Measurements from ENCODE around the gene ST8SIA5. TPM values are rescaled to one million over a fixed set of nuclear protein-coding genes. Genes with fewer than 3 reads are reported as not detected.

Gene ST8SIA5
- total and polyA plus RNA-seq, 7 donors = under 0.01 to 0.81 (median 0.22) TPM; not detected in 3

GRCh38 chr18:46678041-46678440 lies 78.8 kb downstream of the ST8SIA5 start:
- DNase-seq = no peak
- Histone ChIP-seq H3K27me3 (no peaks in the 10 kb centered on the region), H3K4me3 (no peak overlapping the region), H3K4me1 (peaks cover 0 to 5% (median 0%) of the 10 kb centered on the region in 4 donors), H3K27ac (no peak overlapping the region), H3K36me3 (no peaks in the 10 kb centered on the region), H3K9me3 (no peaks in the 10 kb centered on the region)
- WGBS, 2 donors = 72 to 75% methylated on average over 3 of the region's 3 CpGs
- intact Hi-C loops (cut with DNase I) = no loop called here
- TF ChIP-seq POLR2AphosphoS5 (IDR thresholded peaks at IDR 0.05) (no peak), POLR2A (IDR thresholded peaks at IDR 0.05) (no peak), CTCF (IDR thresholded peaks at IDR 0.05) (no peak), EP300 (IDR thresholded peaks at IDR 0.05) (no peak)

DNA sequence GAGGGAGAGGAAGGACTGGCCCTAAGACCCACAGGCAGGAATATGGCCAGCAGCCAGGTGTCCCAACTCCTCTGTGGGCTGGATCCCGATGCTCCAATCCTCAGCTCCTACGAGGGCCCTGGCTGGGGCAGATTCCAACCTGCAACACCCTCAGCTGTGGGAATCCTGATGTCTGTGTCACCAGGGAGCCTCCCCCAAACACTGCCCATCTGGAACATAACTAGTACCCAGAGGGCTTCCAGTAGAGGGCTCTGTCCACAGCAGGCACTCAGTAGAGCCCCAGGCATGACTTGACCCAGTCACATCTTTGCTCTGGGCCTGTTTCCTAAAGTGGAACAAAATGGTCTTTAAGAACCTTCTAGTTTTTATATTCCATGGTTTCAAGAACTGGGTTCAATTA lies 79.2 kb downstream of the ST8SIA5 start:
- H3K27ac ChIP-seq = no peak overlapping the region

GRCh38 chr18:46676182-46676835 lies 80.5 kb downstream of the ST8SIA5 start:
- Histone ChIP-seq H3K9me3 (no peaks in the 10 kb centered on the region), H3K4me1 (peaks cover 0 to 6% (median 0%) of the 10 kb centered on the region in 4 donors), H3K4me3 (no peak overlapping the region), H3K36me3 (no peaks in the 10 kb centered on the region), H3K27me3 (no peaks in the 10 kb centered on the region), H3K27ac (no peak overlapping the region)
- 56 to 68% methylated on average over 15 of the region's 15 CpGs for WGBS, 2 donors
- intact Hi-C loops (cut with DNase I) = no loop called here
- no peak for DNase-seq
- TF ChIP-seq EP300 (IDR thresholded peaks at IDR 0.05) = no peak
- TF ChIP-seq POLR2A (IDR thresholded peaks at IDR 0.05) = no peak
- no peak for TF ChIP-seq POLR2AphosphoS5 (IDR thresholded peaks at IDR 0.05)
- TF ChIP-seq CTCF (IDR thresholded peaks at IDR 0.05) = no peak

More for the DNA sequence above, 79.2 kb downstream of the ST8SIA5 start:
- intact Hi-C loops (cut with DNase I) = no loop called here
- Histone ChIP-seq H3K4me3 (no peak overlapping the region), H3K9me3 (no peaks in the 10 kb centered on the region), H3K4me1 (peaks cover 0 to 6% (median 0%) of the 10 kb centered on the region in 4 donors), H3K27me3 (no peaks in the 10 kb centered on the region), H3K36me3 (no peaks in the 10 kb centered on the region)
- TF ChIP-seq EP300 (IDR thresholded peaks at IDR 0.05) = no peak
- TF ChIP-seq POLR2AphosphoS5 (IDR thresholded peaks at IDR 0.05) = no peak
- TF ChIP-seq POLR2A (IDR thresholded peaks at IDR 0.05) = no peak
- TF ChIP-seq CTCF (IDR thresholded peaks at IDR 0.05) = no peak
- DNase-seq = no peak
- WGBS, 2 donors = 69 to 84% methylated on average over 2 of the region's 2 CpGs

DNA sequence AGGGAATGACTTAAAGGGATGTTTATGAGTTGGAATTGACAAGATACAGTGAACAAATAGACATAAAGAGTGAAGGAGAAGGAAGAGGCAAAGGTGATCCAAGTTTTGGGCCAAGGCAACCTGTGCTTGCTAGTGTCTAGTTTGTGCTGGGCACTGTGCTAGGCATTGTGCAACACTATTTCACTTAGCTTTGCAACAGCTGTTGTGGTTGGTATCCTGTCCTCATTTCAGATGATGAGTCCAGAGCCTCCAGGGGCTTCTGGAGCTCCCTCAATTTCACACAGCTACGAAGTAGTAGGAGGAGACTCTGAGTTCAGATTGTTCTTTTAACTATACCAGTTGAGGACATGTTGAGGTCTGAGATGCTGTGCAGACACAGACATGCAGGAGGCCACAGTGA lies 81.7 kb downstream of the ST8SIA5 start:
- TF ChIP-seq CTCF (IDR thresholded peaks at IDR 0.05) (no peak), POLR2AphosphoS5 (IDR thresholded peaks at IDR 0.05) (no peak), EP300 (IDR thresholded peaks at IDR 0.05) (no peak), POLR2A (IDR thresholded peaks at IDR 0.05) (no peak)
- no peaks in the 10 kb centered on the region for H3K36me3 ChIP-seq
- H3K9me3 ChIP-seq = no peaks in the 10 kb centered on the region
- DNase-seq = no peak
- WGBS, 2 donors = 70 to 75% methylated on average over 1 of the region's 1 CpG
- no peak overlapping the region for H3K4me3 ChIP-seq
- H3K27me3 ChIP-seq = no peaks in the 10 kb centered on the region
- intact Hi-C loops (cut with DNase I) = no loop called here
- H3K27ac ChIP-seq = no peak overlapping the region
- peaks cover 0 to 6% (median 0%) of the 10 kb centered on the region in 4 donors for H3K4me1 ChIP-seq

Measured in sigmoid colon (tissue), 7 donors.